Heart left ventricle (tissue), 16 donors: ENCODE results near the gene SPC24. TPM values are rescaled to one million over a fixed set of nuclear protein-coding genes. Genes with fewer than 3 reads are reported as not detected.

Experiments
- ATAC-seq, 4 donors: fragments of 200-7000 bp; cut with Tn5 transposase; one replicate each; pipeline ENCODE4 v1.9.1; 2020 to 2022; ENCODE audit warnings: moderate library complexity in 4 of 4, mild to moderate bottlenecking in 3 of 4, moderate number of reproducible peaks in 1 of 4
- DNase-seq, 5 donors: peaks; one replicate each; pipeline ENCODE4 v3.0.0-alpha.2; 2020
- H3K27ac ChIP-seq, 12 donors: fragments of 200-600 bp; sonication (generic) in 4 of 12; one replicate each; pipeline versions ENCODE4 v1.5.0 to v1.8.0; 2016 to 2022; ENCODE audit warnings: mild to moderate bottlenecking in 2 of 12
- H3K27me3 ChIP-seq, 9 donors: fragments of 200-600 bp; sonication (generic) in 2 of 9; one replicate each; pipeline versions ENCODE4 v1.5.1 to v1.8.0; 2016 to 2022; ENCODE audit warnings: mild to moderate bottlenecking in 3 of 9
- H3K36me3 ChIP-seq, 9 donors: fragments of 200-600 bp; sonication (generic) in 2 of 9; one replicate each; pipeline versions ENCODE4 v1.5.0 to v1.8.0; 2018 to 2022; ENCODE audit warnings: mild to moderate bottlenecking in 2 of 9
- H3K4me1 ChIP-seq, 12 donors: fragments of 200-600 bp; sonication (generic) in 4 of 12; one replicate each; pipeline versions ENCODE4 v1.5.0 to v1.8.0; 2016 to 2022; ENCODE audit warnings: mild to moderate bottlenecking in 3 of 12
- H3K4me3 ChIP-seq, 12 donors: fragments of 200-600 bp; sonication (generic) in 4 of 12; one replicate each; pipeline versions ENCODE4 v1.5.0 to v1.8.0; 2017 to 2022; ENCODE audit warnings: mild to moderate bottlenecking in 9 of 12, moderate library complexity in 4 of 12
- H3K9me3 ChIP-seq, 12 donors: fragments of 200-600 bp; sonication (generic) in 4 of 12; one replicate each; pipeline versions ENCODE4 v1.5.0 to v1.8.0; 2016 to 2022; ENCODE audit warnings: mild to moderate bottlenecking in 1 of 12
- POLR2A ChIP-seq, 2 donors: fragments of 450-650 bp; IDR thresholded peaks; one replicate each; pipeline ENCODE4 v1.6.1; 2017; ENCODE audit warnings: antibody characterized with exemption in 2 of 2, mild to moderate bottlenecking in 2 of 2, moderate library complexity in 2 of 2
- WGBS, 4 donors: extraction: QIAGEN DNeasy Blood & Tissue Kit in 2 of 4; methylation state at CpG; one replicate each; pipeline versions ENCODE4 v1.1.5 to v1.1.7; 2013 to 2018; 5-methylcytosine and 5-hydroxymethylcytosine counted together
- intact Hi-C, 10 donors: fragments of 100-400 bp; cut with DNase I; formaldehyde crosslinking; loops; one replicate each; pipeline versions ENCODE4 v1.11.1 to v1.14.2; 2022
- polyA plus RNA-seq, 2 donors: library from polyadenylated mRNA; stranded (reverse); fragments of 200-250 nt; gene quantifications; one replicate each; pipeline ENCODE4 v1.2.3, GENCODE V29; 2013
- total RNA-seq, 9 donors: library from RNA; depleted of rRNA in 2 of 9; stranded (reverse); fragments of >200 nt in 2 of 9; fragmentation: NEBNext Ultra II Directional in 3 of 9; extraction: Animal tissue kit (Norgen Biotek cat#: 25700) in 3 of 9; gene quantifications; one replicate each; pipeline versions ENCODE4 v1.1.0 to v1.2.4, GENCODE V29; 2016 to 2023
- TF ChIP-seq, protein P1 (sequence below), 12 donors: fragments of 200-600 bp; sonication (generic) in 4 of 12; IDR thresholded peaks; one replicate each; pipeline versions ENCODE4 v1.5.0 to v1.8.0; 2018 to 2022; ENCODE audit warnings: antibody characterized with exemption in 12 of 12, mild to moderate bottlenecking in 5 of 12
- donor health status: ischemic (EF 13 %, LVEDD 7.1; RV severe dilation, severe dysfunction).
- donor health status: healthy with polysubstance abuse.
- donor health status: DM: no; HTN: yes; CAD: no.
- donor health status: DM: no; HTN: no; CAD: no.
- donor health status: ischemic (EF 25% LVEDD 6.9; RV normal size, moderate dysfunction).
- donor health status: ischemic (EF 25% LVEDD 5.7; RV mildly dilated, moderate dysfunction).
- donor health status: healthy.
- donor health status: DM: yes; HTN: yes; CAD: no.
- donor health status: ischemic (EF 35%, LVEDD 5.7; RV mildly dilated, moderate dysfunction).
- donor health status: nonischemic (EF 11% LVEDD 7.7; RV severe dilation, severe dysfunction).
- donor health status: DM: yes; HTN: yes; CAD: no.
- donor health status: PGD.
- donor health status: ischemic (EF 29% LVEDD 5.4; RV normal size, mild dysfunction).
- donor health status: nonischemic (EF 23%, LVEDD 6.1; RV moderate dilation, normal function).

The SPC24 gene
- total and polyA plus RNA-seq, 11 donors = 1.4 to 10.7 (median 4.9) TPM

DNA sequence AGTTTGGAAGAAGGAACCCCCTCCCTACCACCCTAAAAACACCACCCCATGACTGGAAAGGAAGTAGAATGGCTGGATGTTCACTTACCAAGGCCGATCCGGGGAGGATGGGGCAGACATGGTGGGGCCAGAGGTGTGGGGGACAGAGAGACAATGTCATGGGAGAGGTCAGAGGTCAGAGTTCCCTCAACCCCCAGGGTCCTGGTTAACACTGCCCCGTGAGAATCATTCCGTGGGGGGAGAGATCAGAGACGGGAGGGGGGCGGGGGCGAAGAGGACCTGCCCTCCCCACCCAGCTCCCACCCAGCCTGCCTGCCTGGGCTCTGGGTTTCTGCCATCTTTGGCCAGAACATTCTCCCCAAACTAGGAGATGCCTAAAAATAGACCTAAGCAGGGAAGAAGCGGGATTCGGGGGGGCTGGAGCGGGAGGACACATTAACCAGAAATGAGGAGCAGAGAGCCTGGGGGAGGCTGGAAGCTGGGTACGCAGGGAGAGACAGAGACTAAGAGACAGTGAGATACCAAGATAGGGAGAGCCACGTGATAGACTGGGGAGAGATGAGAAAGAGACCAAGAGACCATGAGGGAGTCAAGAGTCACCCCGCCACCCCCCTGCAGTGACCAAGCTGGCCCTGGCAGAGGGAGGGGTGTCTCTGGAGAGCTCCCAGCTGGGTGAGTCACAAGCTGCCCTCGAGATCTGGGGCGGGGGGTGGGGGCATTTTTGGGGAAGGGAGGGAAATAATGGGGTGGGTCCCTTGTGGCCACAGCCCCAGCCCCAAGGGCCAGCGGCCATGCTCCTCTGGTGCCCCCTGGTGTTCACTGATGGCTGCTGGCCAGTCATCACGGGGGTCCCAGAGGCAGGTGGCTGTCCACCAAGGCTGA lies 47.9 kb upstream of the SPC24 start:
- no peaks in the 10 kb centered on the region for H3K9me3 ChIP-seq
- H3K4me1 ChIP-seq = peaks cover 0 to 42% (median 26%) of the 10 kb centered on the region in 12 donors
- WGBS, 4 donors = 26 to 31% (median 28%) methylated on average over 14 to 17 of the region's 17 CpGs
- ATAC-seq (peak; percentile 75 to 83 (median 78)), DNase-seq (peak; percentile 82 to 89 (median 88))
- peak overlapping the region in 9 of 12 donors; percentile 1 to 43 (median 35) for H3K4me3 ChIP-seq
- intact Hi-C loops = loop anchor here (1.0 to 10.0 kb wide), 10 partner anchors 61 to 269 kb away; no protein-coding TSS in a partner anchor
- no peaks in the 10 kb centered on the region for H3K27me3 ChIP-seq
- H3K27ac ChIP-seq = peak overlapping the region; percentile 78 to 97 (median 90)
- H3K36me3 ChIP-seq = peaks cover 0 to 86% (median 41%) of the 10 kb centered on the region in 9 donors
- TF ChIP-seq POLR2A (IDR thresholded peaks at IDR 0.05) = no peak
- TF ChIP-seq, protein P1, sequence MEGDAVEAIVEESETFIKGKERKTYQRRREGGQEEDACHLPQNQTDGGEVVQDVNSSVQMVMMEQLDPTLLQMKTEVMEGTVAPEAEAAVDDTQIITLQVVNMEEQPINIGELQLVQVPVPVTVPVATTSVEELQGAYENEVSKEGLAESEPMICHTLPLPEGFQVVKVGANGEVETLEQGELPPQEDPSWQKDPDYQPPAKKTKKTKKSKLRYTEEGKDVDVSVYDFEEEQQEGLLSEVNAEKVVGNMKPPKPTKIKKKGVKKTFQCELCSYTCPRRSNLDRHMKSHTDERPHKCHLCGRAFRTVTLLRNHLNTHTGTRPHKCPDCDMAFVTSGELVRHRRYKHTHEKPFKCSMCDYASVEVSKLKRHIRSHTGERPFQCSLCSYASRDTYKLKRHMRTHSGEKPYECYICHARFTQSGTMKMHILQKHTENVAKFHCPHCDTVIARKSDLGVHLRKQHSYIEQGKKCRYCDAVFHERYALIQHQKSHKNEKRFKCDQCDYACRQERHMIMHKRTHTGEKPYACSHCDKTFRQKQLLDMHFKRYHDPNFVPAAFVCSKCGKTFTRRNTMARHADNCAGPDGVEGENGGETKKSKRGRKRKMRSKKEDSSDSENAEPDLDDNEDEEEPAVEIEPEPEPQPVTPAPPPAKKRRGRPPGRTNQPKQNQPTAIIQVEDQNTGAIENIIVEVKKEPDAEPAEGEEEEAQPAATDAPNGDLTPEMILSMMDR (IDR thresholded peaks at IDR 0.05) = peak; percentile 72 to 94 (median 86)

GRCh38 chr19:11202488-11203193 lies 47.1 kb upstream of the SPC24 start:
- ATAC-seq (peak in 1 of 4 donors; percentile 2), DNase-seq (no peak)
- Histone ChIP-seq H3K36me3 (peaks cover 0 to 79% (median 39%) of the 10 kb centered on the region in 9 donors), H3K27me3 (peaks cover 0 to 1% (median 0%) of the 10 kb centered on the region in 9 donors), H3K9me3 (no peaks in the 10 kb centered on the region), H3K4me3 (no peak overlapping the region), H3K27ac (peak overlapping the region; percentile 78 to 97 (median 90)), H3K4me1 (peaks cover 4 to 49% (median 33%) of the 10 kb centered on the region in 12 donors)
- WGBS, 4 donors = 82 to 90% (median 85%) methylated on average over 19 to 20 of the region's 20 CpGs
- no peak for TF ChIP-seq POLR2A (IDR thresholded peaks at IDR 0.05)
- TF ChIP-seq, protein P1 (IDR thresholded peaks at IDR 0.05) = no peak
- intact Hi-C loops = loop anchor here in 9 of 10 donors (1.0 to 10.0 kb wide), 10 partner anchors 60 to 268 kb away; no protein-coding TSS in a partner anchor

DNA sequence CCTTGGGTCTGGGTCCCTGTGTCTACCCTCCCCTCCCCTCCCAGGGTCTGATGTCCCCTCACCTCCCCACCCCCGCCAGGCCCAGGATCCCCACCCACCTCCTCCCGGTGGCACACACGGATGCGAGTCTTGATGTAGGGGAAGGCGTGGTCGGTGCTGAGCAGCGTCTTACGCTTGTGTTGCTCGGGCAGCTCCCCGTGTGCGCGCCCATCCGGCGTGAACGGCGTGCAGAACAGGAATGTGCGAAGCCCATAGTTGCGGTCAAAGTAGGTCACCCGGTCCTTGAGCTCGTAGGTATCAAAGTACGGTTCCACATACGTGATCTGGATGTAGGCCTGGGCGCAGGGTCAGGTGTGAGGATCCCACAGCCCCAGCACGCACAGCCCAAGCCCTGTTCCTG lies 46.2 kb upstream of the SPC24 start:
- peaks cover 4 to 50% (median 34%) of the 10 kb centered on the region in 12 donors for H3K4me1 ChIP-seq
- no peak for DNase-seq
- peaks cover 0 to 70% (median 32%) of the 10 kb centered on the region in 9 donors for H3K36me3 ChIP-seq

More for the DNA sequence above, 46.2 kb upstream of the SPC24 start:
- Histone ChIP-seq H3K4me3 (no peak overlapping the region), H3K9me3 (no peaks in the 10 kb centered on the region), H3K27me3 (peaks cover 0 to 6% (median 0%) of the 10 kb centered on the region in 9 donors), H3K27ac (peak overlapping the region in 10 of 12 donors; percentile 78 to 97 (median 91))
- 92 to 95% (median 93%) methylated on average over 23 to 24 of the region's 24 CpGs for WGBS, 4 donors
- no peak for ATAC-seq
- TF ChIP-seq, protein P1 (IDR thresholded peaks at IDR 0.05) = no peak
- TF ChIP-seq POLR2A (IDR thresholded peaks at IDR 0.05) = no peak
- intact Hi-C loops = loop anchor here in 8 of 10 donors (2.0 to 10.0 kb wide), 6 partner anchors 59 to 267 kb away; no protein-coding TSS in a partner anchor
